Measurements from ENCODE around the gene TPCN2.

- no peak for TF ChIP-seq CTCF (IDR thresholded peaks at IDR 0.05; ENCODE audit: insufficient read depth, low read depth, low read length)
- TF ChIP-seq EZH2 (IDR thresholded peaks at IDR 0.05; ENCODE audit: insufficient read depth, low read length), result no peak
Measured at GRCh38 chr11:69135420-69136363, 87.0 kb downstream of the TPCN2 start.
